Upper lobe of right lung (tissue), 1 donor: Measurements from ENCODE around the gene GCK. TPM values are rescaled to one million over a fixed set of nuclear protein-coding genes. Genes with fewer than 3 reads are reported as not detected.

Experiments used
- ATAC-seq: fragments of 200-7000 bp; cut with Tn5 transposase; one replicate; pipeline ENCODE4 v1.9.1; 2020; ENCODE audit warnings: mild to moderate bottlenecking, moderate library complexity
- DNase-seq: peaks from one replicate; pipeline ENCODE4 v3.0.0-alpha.2; 2020
- H3K27ac ChIP-seq: fragments of 200-600 bp; one replicate; pipeline ENCODE4 v1.8.0; 2022
- H3K27me3 ChIP-seq: fragments of 200-600 bp; one replicate; pipeline ENCODE4 v1.8.0; 2022; ENCODE audit warnings: mild to moderate bottlenecking
- H3K36me3 ChIP-seq: fragments of 200-600 bp; one replicate; pipeline ENCODE4 v1.8.0; 2022
- H3K4me1 ChIP-seq: fragments of 200-600 bp; one replicate; pipeline ENCODE4 v1.8.0; 2022
- H3K4me3 ChIP-seq: fragments of 200-600 bp; one replicate; pipeline ENCODE4 v1.8.0; 2022; ENCODE audit warnings: mild to moderate bottlenecking
- H3K9me3 ChIP-seq: fragments of 200-600 bp; one replicate; pipeline ENCODE4 v1.8.0; 2022
- intact Hi-C: fragments of 100-400 bp; cut with DNase I; formaldehyde crosslinking; loops from one replicate; pipeline ENCODE4 v1.11.0; 2022
- total RNA-seq: library from RNA; stranded (reverse); fragmentation: NEBNext Ultra II Directional; extraction: Animal tissue kit (Norgen Biotek cat#: 25700); gene quantifications from one replicate; pipeline ENCODE4 v1.2.1, GENCODE V29; 2021
- TF ChIP-seq, protein P1 (sequence below): fragments of 200-600 bp; IDR thresholded peaks from one replicate; pipeline ENCODE4 v1.8.0; 2022; ENCODE audit warnings: antibody characterized with exemption
- donor health status: DM: no; HTN: yes; CAD: no; lungs with severe emphysema.

GCK gene
- total RNA-seq, 1 donor from 2014 or later = 0.23 TPM

DNA sequence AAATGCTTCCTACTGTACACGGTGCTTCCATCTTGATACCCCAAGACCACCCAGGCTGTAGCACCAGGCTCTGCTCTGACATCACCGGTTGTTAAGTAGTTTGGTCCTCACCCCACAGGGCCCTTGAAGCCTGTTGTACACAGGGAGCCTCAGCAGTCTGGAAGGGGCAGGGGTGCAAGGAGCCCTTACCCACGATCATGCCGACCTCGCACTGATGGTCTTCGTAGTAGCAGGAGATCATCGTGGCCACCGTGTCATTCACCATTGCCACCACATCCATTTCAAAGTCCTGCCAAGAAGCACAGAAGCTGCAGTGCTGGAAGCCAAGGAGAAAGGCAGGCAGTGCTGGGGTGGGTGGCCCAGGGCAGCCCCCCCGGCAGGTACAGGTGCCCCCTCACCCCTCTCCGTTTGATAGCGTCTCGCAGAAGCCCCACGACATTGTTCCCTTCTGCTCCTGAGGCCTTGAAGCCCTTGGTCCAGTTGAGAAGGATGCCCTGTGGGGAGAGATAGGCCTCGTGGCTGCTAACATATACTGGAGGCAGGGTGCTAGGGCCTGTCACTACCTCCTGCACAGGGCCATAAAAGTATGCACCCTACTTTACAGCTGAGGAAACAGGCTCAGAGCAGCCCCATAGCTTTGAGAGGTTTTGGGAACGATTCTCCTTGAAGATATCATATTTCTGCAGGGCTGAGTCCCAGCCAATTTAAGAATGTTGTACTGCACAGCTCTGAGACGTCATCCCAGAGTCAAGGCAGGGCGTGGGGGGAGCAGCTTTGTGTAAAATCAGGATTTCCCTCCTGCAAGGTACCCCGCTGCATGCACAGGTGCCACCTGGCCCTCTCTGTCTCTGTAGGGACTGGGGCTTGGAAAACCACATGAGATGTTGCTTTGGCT is 39.4 kb downstream of the GCK start:
- TF ChIP-seq, protein P1, sequence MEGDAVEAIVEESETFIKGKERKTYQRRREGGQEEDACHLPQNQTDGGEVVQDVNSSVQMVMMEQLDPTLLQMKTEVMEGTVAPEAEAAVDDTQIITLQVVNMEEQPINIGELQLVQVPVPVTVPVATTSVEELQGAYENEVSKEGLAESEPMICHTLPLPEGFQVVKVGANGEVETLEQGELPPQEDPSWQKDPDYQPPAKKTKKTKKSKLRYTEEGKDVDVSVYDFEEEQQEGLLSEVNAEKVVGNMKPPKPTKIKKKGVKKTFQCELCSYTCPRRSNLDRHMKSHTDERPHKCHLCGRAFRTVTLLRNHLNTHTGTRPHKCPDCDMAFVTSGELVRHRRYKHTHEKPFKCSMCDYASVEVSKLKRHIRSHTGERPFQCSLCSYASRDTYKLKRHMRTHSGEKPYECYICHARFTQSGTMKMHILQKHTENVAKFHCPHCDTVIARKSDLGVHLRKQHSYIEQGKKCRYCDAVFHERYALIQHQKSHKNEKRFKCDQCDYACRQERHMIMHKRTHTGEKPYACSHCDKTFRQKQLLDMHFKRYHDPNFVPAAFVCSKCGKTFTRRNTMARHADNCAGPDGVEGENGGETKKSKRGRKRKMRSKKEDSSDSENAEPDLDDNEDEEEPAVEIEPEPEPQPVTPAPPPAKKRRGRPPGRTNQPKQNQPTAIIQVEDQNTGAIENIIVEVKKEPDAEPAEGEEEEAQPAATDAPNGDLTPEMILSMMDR = no peak
- DNase-seq (no peak), ATAC-seq (no peak)
- intact Hi-C loops = no loop called here
- no peaks in the 10 kb centered on the region for H3K9me3 ChIP-seq
- peaks cover 11% of the 10 kb centered on the region for H3K27me3 ChIP-seq
- H3K4me3 ChIP-seq = no peak overlapping the region
- no peaks in the 10 kb centered on the region for H3K36me3 ChIP-seq
- H3K27ac ChIP-seq = no peak overlapping the region
- H3K4me1 ChIP-seq = peaks cover 6% of the 10 kb centered on the region

DNA sequence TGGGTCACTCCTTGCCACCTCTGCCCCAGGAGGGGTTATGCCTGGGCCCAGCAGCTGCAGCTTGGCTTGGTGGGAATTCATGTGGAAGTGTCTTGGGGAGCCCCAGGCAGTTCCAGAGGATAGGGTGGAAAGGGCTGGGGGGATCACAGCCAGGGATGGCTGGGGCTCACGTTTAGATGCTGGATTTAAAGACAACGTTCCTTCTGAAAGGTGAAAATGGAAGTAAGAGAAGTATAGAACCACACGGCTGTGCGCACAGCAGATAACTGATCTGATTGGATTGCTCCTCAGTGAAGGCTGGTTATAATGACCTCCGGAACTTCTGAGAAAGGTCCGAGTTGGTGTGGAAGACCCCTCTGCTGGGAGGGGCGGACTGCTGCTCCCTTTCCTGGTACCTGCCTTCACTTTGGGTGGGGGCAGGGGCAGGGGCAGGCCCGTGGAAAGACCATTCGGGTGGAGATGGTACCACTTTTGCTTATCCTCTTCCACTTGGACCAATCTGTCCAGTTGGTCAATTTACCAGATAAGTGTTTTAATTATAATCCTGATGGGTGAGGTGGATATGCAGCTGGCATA is 40.2 kb downstream of the GCK start:
- DNase-seq (no peak), ATAC-seq (no peak)
- TF ChIP-seq, protein P1 = no peak
- Histone ChIP-seq H3K4me3 (no peak overlapping the region), H3K36me3 (no peaks in the 10 kb centered on the region), H3K27me3 (peaks cover 13% of the 10 kb centered on the region), H3K9me3 (no peaks in the 10 kb centered on the region), H3K27ac (no peak overlapping the region), H3K4me1 (peaks cover 6% of the 10 kb centered on the region)
- intact Hi-C loops = no loop called here

DNA sequence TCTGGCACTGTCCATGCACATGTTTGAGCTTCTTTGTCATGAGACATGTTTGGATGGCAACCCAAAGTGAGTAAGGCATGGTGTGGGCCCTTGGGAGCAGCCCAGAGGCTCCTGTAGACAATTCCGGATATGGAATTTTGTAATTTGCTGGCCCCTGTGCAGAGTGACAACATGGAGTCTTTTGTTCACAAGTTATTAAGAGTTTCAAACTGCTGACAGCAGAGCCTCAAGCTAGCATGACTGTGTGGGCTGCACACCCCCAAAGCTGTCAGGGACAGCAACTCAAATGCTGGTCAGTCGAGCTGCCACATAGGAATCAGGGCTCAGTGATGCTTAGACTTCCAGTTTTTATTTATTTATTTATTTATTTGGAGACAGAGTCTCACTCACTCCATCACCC is 41.1 kb downstream of the GCK start:
- ATAC-seq (no peak), DNase-seq (no peak)
- intact Hi-C loops = no loop called here
- Histone ChIP-seq H3K9me3 (no peaks in the 10 kb centered on the region), H3K4me3 (no peak overlapping the region), H3K4me1 (peaks cover 6% of the 10 kb centered on the region), H3K27ac (no peak overlapping the region), H3K36me3 (no peaks in the 10 kb centered on the region), H3K27me3 (peaks cover 13% of the 10 kb centered on the region)
- TF ChIP-seq, protein P1 = no peak

DNA sequence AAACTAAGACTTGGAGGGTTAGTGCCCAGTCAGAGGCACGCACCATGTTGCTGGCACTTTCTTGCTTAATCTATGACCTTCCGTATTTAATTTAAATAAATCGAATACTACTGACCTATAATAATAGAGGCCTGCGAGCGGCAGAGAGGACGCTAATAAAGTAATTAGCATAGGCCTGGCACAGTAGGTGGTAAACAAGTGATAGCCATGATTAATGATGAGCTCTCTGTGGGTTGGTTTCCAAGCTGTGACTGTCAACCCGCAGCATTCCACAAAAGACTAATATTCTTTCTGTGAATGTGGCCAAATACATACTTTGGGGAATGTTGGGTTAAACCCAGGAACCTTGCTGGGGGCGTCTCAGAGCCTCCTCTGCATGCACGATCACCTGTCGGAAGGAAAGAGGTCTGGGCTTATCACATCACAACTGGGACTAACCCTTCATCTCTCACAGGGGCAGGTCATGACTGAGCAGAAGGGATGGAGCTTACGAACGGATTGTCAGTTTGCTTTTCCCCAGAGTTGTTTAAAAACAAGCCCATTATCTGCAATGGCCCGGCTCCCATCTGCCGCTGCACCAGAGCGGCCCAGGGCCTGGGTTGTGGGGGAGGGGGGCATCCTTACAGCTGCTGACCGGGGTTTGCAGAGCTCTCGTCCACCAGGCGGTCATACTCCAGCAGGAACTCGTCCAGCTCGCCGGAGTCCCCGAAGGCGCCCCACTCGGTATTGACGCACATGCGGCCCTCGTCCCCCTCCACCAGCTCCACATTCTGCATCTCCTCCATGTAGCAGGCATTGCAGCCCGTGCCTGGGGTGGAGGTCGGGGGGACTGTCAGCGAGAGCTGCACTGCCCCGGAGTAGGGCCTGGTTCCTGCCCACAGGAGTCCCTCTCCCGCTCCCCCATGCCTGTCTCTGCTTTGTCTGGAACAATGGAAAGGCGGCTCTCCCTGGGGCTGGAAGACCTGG is 41.9 kb downstream of the GCK start:
- no peak overlapping the region for H3K4me3 ChIP-seq
- no peaks in the 10 kb centered on the region for H3K36me3 ChIP-seq
- peaks cover 13% of the 10 kb centered on the region for H3K27me3 ChIP-seq
- ATAC-seq (no peak), DNase-seq (no peak)
- TF ChIP-seq, protein P1 = no peak
- no peaks in the 10 kb centered on the region for H3K9me3 ChIP-seq
- intact Hi-C loops = no loop called here
- no peak overlapping the region for H3K27ac ChIP-seq
- peaks cover 6% of the 10 kb centered on the region for H3K4me1 ChIP-seq
